Measurements from ENCODE around the gene USP8.

Gene USP8

GRCh38 chr15:50531766-50532165 lies 107.6 kb downstream of the USP8 start:
- in situ Hi-C loops (cut with MboI; ENCODE audit: low sequenced_read_pairs) = no loop called here

GRCh38 chr15:50542887-50543210 lies 118.6 kb downstream of the USP8 start:
- in situ Hi-C loops (cut with MboI; ENCODE audit: low sequenced_read_pairs) = no loop called here

- in situ Hi-C loops (cut with MboI; ENCODE audit: low sequenced_read_pairs) = no loop called here
These were observed 119.4 kb downstream of the USP8 start for GRCh38 chr15:50543556-50543955.

GRCh38 chr15:50544368-50544767 lies 120.2 kb downstream of the USP8 start:
- in situ Hi-C loops (cut with MboI; ENCODE audit: low sequenced_read_pairs) = no loop called here

- in situ Hi-C loops (cut with MboI; ENCODE audit: low sequenced_read_pairs) = no loop called here
These were observed 122.4 kb downstream of the USP8 start, which contains the start of gene USP50 for GRCh38 chr15:50546566-50546965. Gene USP50, minus strand, starts transcription at chr15:50546666. Its CDS starts 141 bp downstream, at chr15:50546525.

GRCh38 chr15:50549326-50549725 lies 125.1 kb downstream of the USP8 start:
- in situ Hi-C loops (cut with MboI; ENCODE audit: low sequenced_read_pairs) = no loop called here

- in situ Hi-C loops (cut with MboI; ENCODE audit: low sequenced_read_pairs) = no loop called here
These were observed 128.0 kb downstream of the USP8 start for GRCh38 chr15:50552238-50552637.

GRCh38 chr15:50556642-50557371 lies 132.6 kb downstream of the USP8 start:
- in situ Hi-C loops (cut with MboI; ENCODE audit: low sequenced_read_pairs) = no loop called here

GRCh38 chr15:50558012-50558411 lies 133.8 kb downstream of the USP8 start:
- in situ Hi-C loops (cut with MboI; ENCODE audit: low sequenced_read_pairs) = no loop called here

- in situ Hi-C loops (cut with MboI; ENCODE audit: low sequenced_read_pairs) = no loop called here
These were observed 138.8 kb downstream of the USP8 start for GRCh38 chr15:50562735-50563640.

GRCh38 chr15:50563756-50564155 lies 139.6 kb downstream of the USP8 start:
- in situ Hi-C loops (cut with MboI; ENCODE audit: low sequenced_read_pairs) = no loop called here

Measured in hTERT RPE-1 (cell line).